NK-92 (cell line): ENCODE results near the gene ARID3A.
"Not testable (repeated sequence)": the region's sequence is repeated elsewhere in the genome, so short reads cannot be mapped to it uniquely, and the experiment has no call there.

Experiments
- DNase-seq: peaks from one replicate; lab custom pipeline; 2025; ENCODE audit not compliant: unreplicated experiment; lab: John Stamatoyannopoulos, UW

Gene ARID3A, protein sequence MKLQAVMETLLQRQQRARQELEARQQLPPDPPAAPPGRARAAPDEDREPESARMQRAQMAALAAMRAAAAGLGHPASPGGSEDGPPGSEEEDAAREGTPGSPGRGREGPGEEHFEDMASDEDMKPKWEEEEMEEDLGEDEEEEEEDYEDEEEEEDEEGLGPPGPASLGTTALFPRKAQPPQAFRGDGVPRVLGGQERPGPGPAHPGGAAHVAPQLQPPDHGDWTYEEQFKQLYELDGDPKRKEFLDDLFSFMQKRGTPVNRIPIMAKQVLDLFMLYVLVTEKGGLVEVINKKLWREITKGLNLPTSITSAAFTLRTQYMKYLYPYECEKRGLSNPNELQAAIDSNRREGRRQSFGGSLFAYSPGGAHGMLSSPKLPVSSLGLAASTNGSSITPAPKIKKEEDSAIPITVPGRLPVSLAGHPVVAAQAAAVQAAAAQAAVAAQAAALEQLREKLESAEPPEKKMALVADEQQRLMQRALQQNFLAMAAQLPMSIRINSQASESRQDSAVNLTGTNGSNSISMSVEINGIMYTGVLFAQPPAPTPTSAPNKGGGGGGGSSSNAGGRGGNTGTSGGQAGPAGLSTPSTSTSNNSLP

DNA sequence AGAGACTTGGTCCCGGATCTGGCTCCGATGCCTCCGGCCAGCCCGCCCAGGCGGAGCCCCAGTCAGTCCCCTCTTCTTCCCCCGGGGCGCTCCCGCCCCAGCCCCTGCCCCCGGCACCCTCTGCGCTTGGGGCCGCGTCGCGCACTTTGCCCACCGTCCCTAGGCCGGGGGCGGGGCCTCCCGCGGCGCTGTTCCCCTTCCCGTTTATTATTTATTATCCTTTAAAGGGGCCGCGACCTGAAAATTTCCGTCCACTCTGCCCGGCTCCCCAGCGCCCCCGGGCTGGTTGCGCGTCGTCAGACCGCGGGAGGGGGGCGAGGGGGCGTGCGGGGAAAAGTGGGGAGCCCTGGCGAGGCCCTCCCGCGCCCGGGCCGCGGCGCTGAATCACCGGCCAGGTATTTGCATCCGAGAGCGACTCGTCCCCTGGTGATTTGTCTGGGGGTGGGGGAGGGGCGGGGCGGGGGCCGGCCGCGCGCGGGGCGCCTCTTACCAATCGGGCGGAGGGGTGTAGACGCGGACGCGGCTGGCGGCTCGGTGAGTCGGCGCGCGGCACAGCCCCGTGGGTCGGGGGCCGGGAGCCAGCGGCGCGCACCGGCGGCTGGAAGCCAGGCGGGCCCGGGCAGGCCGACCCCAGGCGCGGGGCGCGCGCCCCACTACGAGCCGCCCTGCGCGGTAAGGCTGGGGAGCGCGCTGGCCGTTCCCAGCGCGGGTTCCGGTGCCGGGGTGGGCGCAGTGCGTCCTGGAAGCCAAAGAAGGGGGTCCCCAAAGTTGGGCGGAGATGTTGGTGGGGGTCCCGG is at the start of gene ARID3A:
ARID3A (plus strand) TSS at position 510 of the 797 bp plus-strand sequence. CDS start 3,494 bp downstream, outside the sequence.
- no peak for DNase-seq

DNA sequence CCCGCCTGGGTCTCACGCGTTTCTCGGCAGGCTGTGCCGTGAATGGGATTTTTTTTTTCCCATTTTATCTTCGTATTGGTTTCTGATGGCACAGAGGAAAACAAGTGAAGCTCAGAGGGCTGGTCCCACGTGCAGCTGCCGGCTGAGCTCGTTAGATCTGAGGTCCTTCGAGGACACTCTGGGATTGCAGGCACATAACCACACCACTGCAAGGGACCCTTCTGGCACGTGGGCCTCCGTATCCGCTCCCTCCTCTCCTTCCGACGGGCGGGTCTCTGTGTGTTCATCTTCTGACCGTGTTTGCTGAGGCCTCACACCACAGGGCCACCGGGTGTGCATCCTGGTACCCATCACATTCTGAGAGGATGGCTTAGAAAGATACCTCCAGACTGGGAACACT is 49.7 kb upstream of the ARID3A start:
- no peak for DNase-seq

DNA sequence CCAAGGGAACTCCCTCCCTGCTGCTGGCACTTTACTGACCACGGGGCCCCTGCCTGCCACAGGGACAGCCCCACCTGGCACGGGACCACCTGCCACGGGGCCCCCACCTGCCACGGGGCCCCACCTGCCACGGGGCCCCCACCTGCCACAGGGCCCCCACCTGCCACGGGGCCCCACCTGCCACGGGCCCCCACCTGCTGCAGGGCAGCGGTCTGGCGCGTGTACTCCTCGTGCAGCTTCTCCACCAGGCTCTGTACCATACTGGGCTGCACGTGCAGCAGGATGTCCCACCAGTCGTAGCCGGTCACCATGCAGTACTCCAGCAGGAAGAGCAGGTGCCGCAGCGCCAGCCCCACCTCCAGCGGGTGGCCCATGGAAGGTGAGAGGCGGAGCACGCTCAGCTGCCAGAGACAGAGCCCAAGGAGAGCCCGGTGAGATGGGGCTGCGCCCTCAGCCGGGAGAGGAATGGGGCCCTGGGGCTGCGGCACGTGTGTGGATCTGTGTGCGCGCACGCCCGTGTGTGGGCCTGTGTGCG is 49.0 kb upstream of the ARID3A start:
- no peak for DNase-seq

DNA sequence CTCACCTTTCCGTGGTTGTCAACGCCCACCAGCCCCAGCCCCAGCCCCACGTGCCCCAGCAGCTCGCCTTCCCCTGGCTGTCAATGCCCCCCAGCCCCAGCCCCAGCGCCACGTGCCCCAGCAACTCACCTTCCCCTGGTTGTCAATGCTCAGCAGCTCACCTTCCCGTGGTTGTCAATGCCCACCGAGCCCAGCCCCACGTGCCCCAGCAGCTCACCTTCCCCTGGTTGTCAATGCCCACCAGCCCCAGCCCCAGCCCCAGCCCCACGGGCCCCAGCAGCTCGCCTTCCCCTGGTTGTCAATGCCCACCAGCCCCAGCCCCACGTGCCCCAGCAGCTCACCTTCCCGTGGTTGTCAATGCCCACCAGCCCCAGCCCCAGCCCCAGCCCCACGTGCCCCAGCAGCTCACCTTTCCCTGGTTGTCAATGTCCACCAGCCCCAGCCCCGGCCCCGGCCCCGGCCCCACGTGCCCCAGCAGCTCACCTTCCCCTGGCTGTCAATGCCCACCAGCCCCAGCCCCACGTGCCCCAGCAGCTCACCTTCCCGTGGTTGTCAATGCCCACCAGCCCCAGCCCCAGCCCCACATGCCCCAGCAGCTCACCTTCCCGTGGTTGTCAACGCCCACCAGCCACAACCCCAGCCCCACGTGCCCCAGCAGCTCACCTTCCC is 47.7 kb upstream of the ARID3A start:
- not testable (repeated sequence) for DNase-seq

DNA sequence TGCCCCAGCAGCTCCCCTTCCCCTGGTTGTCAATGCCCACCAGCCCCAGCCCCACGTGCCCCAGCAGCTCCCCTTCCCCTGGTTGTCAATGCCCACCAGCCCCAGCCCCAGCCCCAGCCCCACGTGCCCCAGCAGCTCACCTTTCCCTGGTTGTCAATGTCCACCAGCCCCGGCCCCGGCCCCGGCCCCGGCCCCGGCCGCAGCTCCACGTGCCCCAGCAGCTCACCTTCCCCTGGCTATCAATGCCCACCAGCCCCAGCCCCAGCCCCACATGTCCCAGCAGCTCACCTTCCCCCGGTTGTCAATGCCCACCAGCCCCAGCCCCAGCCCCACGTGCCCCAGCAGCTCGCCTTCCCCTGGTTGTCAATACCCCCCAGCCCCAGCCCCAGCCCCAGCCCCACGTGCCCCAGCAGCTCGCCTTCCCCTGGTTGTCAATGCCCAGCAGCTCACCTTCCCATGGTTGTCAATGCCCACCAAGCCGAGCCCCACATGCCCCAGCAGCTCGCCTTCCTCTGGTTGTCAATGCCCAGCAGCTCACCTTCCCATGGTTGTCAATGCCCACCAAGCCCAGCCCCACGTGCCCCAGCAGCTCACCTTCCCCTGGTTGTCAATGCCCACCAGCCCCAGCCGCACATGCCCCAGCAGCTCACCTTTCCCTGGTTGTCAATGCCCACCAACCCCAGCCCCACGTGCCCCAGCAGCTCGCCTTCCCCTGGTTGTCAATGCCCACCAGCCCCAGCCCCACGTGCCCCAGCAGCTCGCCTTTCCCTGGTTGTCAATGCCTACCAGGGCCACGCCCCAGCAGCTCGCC is 46.9 kb upstream of the ARID3A start:
- DNase-seq: not testable (repeated sequence)

DNA sequence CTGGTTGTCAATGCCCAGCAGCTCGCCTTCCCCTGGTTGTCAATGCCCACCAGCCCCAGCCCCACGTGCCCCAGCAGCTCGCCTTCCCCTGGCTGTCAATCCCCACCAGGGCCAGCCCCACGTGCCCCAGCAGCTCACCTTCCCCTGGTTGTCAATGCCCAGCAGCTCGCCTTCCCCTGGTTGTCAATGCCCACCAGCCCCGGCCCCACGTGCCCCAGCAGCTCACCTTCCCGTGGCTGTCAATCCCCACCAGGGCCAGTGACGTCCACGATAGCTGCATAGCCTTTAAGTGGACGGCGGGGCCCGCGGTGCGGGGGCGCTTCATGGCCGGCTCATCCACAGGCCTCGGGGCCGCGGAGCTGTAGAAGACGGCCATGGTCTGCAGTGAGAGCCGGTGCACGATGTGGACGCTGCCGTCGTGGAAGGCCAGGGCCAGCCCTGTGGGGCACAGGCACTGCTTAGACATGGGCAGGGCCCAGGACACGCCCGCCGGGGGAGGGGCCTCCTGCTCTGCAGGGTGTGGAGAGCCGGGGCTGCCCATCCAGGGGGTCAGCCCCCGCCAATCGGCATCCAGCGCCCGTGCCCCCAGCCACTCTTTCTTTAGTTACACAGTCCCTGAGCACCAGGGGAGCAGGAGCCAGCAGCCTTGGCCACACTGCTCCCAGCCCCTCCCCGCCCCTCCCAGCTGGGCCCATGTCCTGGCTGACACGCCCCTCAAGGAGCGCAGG is 46.0 kb upstream of the ARID3A start:
- DNase-seq: no peak

DNA sequence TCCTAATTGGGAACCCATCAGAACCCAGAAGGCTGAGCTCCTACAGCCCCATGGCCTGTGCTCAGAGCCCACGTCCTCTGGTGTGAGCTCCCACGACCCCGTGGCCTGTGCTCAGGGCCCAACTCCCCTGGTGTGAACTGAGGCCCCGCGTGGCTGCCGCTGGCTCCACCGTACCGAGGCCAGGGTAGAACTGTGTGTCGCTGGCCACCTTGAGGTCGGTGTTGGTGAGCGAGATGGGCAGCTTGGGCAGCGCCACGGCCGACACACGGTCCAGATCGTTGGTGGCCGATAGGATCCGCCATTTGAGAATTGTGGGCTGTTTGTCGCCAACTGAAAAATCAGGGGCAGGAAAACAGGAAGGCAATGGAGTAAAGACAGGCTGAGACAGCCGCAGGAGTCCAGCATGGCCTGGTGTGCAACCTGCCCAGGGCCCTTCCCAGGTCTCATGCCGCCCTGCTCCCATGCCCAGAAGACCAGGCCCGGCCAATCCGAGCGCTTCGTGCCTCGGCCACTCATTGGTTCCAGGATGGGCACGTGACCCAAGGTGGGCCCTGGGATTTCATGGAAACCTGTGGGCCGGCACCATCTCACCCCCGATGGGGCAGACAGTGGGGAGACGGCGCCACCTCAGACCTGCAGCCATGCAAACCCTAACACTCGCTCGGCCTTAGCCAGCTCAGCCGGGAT is 44.3 kb upstream of the ARID3A start:
- no peak for DNase-seq

DNA sequence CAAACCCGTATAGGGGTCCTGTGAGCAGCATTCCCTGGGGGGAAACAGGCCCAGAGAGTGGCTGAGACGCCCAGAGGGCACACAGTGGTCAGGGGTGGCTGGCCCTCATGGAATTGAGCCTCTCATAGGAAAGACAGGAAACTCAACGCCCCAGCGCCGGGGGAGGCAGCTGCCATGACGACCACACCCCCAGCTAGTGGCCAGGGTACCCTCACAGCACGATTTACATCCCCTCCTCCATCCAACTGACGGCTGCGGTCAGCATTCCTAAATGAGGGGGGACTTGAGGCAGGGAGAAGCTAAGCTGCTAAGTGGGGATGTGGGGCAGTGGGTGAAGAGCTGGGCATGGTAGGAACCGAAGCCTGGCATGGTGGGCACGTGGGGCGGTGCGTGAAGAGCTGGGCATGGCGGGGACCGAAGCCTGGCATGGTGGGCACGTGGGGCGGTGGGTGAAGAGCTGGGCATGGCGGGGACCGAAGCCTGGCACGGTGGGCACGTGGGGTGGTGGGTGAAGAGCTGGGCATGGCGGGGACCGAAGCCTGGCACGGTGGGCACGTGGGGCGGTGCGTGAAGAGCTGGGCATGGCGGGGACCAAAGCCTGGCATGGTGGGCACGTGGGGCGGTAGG is 42.9 kb upstream of the ARID3A start:
- no peak for DNase-seq

DNA sequence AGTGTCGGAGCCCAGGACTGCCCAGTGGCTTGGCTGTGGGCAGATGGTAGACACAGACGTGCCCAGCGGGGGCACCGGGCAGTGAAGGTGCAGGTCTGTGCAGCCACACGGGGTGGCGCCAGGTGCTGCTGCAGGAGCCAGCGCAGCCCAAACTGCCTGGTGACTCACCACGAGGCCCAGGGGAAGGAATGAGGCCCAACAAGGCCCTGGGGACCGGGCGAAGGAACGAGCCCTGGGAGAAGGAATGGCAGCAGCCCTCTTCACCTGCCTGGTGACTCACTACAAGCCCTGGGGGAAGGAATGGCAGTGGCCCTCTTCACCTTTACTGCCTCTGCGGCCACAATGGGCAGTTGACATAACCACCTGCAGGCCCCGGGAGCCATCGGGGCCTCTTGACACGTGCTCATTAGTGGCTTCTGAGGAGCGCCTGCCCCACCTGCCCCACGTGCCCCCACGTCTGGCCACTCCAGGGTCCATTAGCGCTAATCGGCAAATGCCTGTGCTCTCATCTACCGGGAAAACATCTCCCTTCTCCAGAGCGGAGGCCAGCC is 42.1 kb upstream of the ARID3A start:
- no peak for DNase-seq

DNA sequence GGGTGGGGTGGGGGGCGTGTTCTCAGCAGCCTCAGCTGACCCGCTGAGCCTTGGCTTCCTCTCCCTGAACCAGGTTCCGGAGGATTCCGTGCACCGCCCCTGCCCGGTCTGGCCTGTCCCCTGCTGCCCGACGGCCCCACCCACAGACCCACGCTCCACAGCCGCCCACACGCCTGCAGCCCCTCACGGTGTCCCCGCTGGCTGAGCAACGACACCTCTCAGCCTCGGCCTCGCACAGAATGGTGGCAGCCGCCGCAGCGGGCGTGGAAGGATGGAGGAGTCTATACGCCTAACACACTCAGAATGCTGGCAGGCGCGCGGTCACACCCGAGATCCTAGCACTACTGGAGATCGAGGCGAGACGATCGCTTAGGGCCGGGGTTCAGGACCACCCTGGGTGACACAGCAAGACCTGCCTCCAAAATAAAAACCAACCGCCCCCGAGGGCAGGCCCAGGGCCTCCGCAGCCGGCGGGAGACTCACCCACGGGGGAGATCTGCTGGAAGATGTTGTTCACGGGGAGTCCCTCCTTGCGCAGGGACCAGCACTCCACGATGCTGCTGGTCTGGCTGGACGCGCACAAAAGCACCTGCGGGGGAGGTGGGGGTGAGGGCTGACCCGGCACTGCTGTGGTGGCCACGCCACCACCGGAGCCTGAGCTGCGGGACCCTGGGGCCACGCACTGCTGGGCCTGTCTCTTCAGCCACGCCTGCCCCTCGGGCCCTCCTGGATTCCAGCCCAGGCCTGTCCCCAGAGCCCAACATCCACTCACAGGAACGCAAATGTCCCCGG is 41.2 kb upstream of the ARID3A start:
- no peak for DNase-seq

DNA sequence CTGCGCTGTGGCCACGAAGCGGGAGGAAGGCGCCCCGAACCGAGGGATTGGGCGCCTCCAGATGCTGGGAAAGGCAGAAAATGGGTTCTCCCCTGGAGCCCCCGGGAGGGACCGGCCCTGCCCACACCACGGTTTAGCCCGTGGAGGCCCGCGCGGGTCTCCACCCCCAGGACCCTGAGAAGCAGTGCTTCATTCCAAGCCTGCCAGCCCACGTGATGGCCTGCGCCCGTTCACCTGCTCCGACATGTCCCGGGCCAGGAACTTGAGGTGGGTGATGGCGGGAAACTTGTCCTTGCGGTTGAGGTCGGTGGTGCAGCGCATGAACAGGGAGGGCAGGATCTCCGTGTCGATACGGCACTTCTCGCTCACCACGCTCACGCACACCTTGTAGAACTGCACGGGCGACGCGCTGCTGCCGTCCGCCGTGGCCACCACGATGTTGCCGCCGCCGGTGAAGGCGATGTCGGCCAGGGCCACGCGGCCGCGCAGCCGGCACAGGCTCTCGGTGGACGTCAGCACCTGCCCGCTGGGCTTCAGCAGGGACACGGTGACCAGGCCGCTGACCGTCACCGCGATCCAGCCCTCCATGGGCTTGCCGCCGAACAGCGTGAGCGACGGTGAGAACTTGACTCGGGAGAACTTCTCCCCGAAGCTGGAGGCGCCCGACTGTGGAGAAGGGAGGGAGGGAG is 40.2 kb upstream of the ARID3A start:
- DNase-seq: no peak

DNA sequence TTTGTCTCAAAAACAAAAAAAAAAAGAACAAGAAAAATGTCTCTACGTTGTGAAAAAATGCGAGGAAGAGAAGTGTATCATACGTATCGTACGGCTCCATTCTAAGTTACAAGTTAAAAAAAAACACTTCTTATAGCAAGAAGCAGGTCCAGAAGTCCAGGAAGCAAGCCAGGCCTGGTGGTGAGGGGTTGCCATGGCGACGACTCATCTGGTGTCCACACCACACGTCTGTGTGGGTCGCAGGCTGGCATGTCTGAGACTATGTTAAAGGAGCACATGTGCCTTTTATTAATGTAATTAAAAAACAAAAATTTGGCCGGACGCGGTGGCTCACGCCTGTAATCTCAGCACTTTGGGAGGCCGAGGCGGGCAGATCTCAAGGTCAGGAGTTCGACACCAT is 38.8 kb upstream of the ARID3A start:
- DNase-seq: no peak

DNA sequence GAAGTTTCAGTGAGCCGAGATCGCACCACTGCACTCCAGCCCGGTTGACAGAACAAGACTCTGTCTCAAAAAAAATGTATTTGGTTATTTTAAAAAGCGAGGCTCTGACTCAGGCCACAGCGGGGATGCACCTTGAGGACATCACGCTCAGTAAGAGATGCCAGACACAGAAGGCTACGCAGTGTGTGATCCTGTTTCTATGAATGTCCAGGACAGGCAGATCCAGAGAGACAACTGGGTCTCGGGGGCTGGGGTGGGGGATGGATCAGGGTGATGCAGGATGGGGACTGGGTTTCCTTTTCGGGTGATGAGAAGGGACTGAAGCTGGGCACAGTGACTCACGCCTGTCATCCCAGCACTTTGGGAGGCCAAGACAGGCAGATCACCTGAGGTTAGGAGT is 38.2 kb upstream of the ARID3A start:
- DNase-seq: no peak

DNA sequence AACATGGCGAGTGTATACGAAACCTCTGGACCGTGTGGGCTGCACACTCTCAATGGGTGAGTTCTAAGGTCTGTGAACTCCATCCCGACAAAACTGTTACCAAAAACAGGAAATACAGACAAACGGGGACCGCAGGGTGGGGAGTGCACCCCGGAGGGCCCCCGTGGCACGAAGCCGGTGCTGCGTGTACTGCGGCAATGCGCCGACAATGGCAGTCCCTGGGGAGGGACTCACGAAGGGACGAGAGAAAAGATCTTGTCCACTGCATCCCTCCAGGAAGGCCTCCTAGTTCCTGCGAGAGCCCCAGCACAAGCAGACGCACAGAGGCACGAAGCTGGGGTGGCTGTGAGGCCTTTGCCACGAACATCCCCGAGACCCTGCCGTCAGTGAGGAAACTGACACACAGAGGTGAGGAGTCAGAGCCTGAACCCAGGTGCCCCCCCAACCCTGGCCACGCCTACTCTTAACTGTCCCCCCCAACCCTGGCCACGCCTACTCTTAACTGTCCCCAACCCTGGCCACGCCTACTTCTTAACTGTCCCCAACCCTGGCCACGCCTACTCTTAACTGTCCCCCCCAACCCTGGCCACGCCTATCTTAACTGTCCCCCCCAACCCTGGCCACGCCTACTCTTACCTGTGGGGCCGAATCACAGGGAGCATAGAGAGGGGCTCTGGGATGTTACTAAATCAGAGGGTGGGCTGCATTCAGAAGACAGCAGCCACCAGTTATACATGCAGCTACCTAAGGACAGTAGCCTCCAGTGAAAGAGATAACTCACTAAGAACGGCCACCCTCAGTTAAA is 37.1 kb upstream of the ARID3A start:
- no peak for DNase-seq

DNA sequence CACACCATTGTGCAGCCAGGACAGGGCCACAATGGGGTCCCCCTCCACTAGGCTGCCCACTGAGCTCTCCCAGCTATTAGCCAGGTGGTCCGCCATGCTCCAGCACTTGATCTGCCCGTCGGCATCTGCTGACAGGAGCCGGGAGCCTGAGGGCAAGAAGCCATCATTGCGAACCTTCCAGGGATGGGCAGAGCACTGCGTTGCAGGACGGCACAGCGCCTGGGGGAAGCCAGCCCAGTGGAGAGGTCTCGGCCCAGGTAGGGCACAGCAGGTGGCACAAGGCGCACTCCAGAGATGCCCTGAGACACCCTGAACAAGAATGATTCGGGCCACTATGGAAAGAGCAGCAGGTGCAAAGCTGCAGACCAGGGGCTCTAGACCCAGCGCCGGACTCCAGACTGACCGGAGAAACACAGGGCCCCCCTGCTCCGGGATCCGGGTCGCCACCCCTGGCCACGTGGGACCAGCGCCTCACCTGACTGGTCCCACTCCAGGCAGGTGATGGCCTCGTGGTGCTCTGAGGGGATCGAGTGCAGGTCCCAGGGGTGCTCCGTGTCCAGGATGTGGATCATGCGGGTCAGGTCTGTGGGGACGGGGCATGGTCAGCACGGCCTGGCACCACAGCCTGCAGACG is 36.1 kb upstream of the ARID3A start:
- DNase-seq: no peak

DNA sequence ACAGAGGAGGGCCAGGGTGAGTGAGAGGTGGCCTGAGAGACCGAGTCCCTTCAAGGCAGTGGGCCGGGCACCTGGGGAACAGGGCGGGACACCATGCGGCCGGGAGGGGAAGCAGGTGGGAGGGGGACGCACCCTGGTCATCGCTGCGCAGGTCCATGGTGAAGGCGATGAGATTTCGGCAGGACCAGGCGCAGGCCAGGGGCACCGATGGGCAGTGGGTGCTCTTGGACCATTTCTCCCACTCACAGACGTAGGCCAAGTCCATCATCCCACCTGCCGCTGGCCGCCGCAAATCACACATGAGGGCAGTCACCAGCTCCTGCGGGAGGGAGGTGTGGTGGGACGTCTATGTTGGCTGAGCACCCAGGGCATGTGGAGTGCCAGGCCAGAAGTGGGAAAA is 35.0 kb upstream of the ARID3A start:
- no peak for DNase-seq
